Measurements from ENCODE around the gene SHB. TPM values are rescaled to one million over a fixed set of nuclear protein-coding genes. Genes with fewer than 3 reads are reported as not detected.

SHB gene
- polyA plus RNA-seq, 1 donor (not counting 4 experiments of a cell fraction or from before 2014, with no cell fraction given) = 10.9 TPM

- peaks cover 35% of the 10 kb centered on the region for H3K79me2 ChIP-seq (ENCODE audit: control insufficient read depth, insufficient read depth, low read length)
- no peaks in the 10 kb centered on the region for H3K9me1 ChIP-seq (ENCODE audit: control insufficient read depth, extremely low read depth, insufficient read depth, low read length)
- no peak for DNase-seq (ENCODE audit: low read depth, low spot score)
- H3K4me1 ChIP-seq (ENCODE audit: control insufficient read depth, extremely low read depth, insufficient read depth, low read length) = peaks cover 22% of the 10 kb centered on the region
- no peaks in the 10 kb centered on the region for H4K20me1 ChIP-seq (ENCODE audit: control insufficient read depth, extremely low read depth, insufficient read depth, low read length)
- H3K9ac ChIP-seq (ENCODE audit: control insufficient read depth, extremely low read depth, insufficient read depth, low read length) = no peak overlapping the region
- no peaks in the 10 kb centered on the region for H3K27me3 ChIP-seq (ENCODE audit: control insufficient read depth, extremely low read depth, insufficient read depth, low read length)
- no peak for FAIRE-seq
- H3K27ac ChIP-seq (ENCODE audit: control insufficient read depth, insufficient read depth, low read length) = no peak overlapping the region
- no peak overlapping the region for H2AFZ ChIP-seq (ENCODE audit: control insufficient read depth, low read length)
- TF ChIP-seq EZH2 (IDR thresholded peaks at IDR 0.05; ENCODE audit: low read length) = no peak
- TF ChIP-seq CTCF (optimal IDR thresholded peaks at IDR 0.05 in 1 of 3, IDR thresholded peaks at IDR 0.05 in 1 of 3, conservative IDR thresholded peaks at IDR 0.05 in 1 of 3; ENCODE audit: extremely low read depth in 1 of 3, insufficient read depth in 2 of 3, low read length in 3 of 3) = no peak
- dilution Hi-C loops (cut with MboI; ENCODE audit: extremely low pct_ligation_motif_present, low sequenced_read_pairs) = no loop called here
- H3K36me3 ChIP-seq (ENCODE audit: control insufficient read depth in 2 of 2, extremely low read depth in 1 of 2, insufficient read depth in 2 of 2, low read length in 2 of 2) = peaks cover 4 to 5% of the 10 kb centered on the region in 2 experiments
- no peaks in the 10 kb centered on the region for H3K9me3 ChIP-seq (ENCODE audit: control insufficient read depth, low read depth, low read length)
- peak overlapping the region in 1 of 3 experiments; percentile 95 for H3K4me3 ChIP-seq (ENCODE audit: control insufficient read depth in 2 of 3, extremely low read depth in 1 of 3, insufficient read depth in 2 of 3, low read depth in 1 of 3, low read length in 3 of 3)
- H3K4me2 ChIP-seq (ENCODE audit: control insufficient read depth, extremely low read depth, insufficient read depth, low read depth, low read length) = peak overlapping the region; percentile 86
These were observed 166.9 kb downstream of the SHB start for GRCh38 chr9:37902131-37902530.

- Histone ChIP-seq H3K27ac (ENCODE audit: control insufficient read depth, insufficient read depth, low read length) (no peak overlapping the region), H3K27me3 (ENCODE audit: control insufficient read depth, extremely low read depth, insufficient read depth, low read length) (no peaks in the 10 kb centered on the region), H3K79me2 (ENCODE audit: control insufficient read depth, insufficient read depth, low read length) (peaks cover 35% of the 10 kb centered on the region), H3K36me3 (ENCODE audit: control insufficient read depth in 2 of 2, extremely low read depth in 1 of 2, insufficient read depth in 2 of 2, low read length in 2 of 2) (peaks cover 7 to 9% of the 10 kb centered on the region in 2 experiments), H3K9me1 (ENCODE audit: control insufficient read depth, extremely low read depth, insufficient read depth, low read length) (no peaks in the 10 kb centered on the region), H3K9me3 (ENCODE audit: control insufficient read depth, low read depth, low read length) (no peaks in the 10 kb centered on the region), H2AFZ (ENCODE audit: control insufficient read depth, low read length) (no peak overlapping the region), H3K4me1 (ENCODE audit: control insufficient read depth, extremely low read depth, insufficient read depth, low read length) (peaks cover 12% of the 10 kb centered on the region), H3K4me2 (ENCODE audit: control insufficient read depth, extremely low read depth, insufficient read depth, low read depth, low read length) (no peak overlapping the region), H3K4me3 (ENCODE audit: control insufficient read depth in 2 of 3, extremely low read depth in 1 of 3, insufficient read depth in 2 of 3, low read depth in 1 of 3, low read length in 3 of 3) (no peak overlapping the region), H4K20me1 (ENCODE audit: control insufficient read depth, extremely low read depth, insufficient read depth, low read length) (no peaks in the 10 kb centered on the region), H3K9ac (ENCODE audit: control insufficient read depth, extremely low read depth, insufficient read depth, low read length) (no peak overlapping the region)
- FAIRE-seq (no peak), DNase-seq (ENCODE audit: low read depth, low spot score) (no peak)
- dilution Hi-C loops (cut with MboI; ENCODE audit: extremely low pct_ligation_motif_present, low sequenced_read_pairs) = no loop called here
- TF ChIP-seq CTCF (optimal IDR thresholded peaks at IDR 0.05 in 1 of 3, IDR thresholded peaks at IDR 0.05 in 1 of 3, conservative IDR thresholded peaks at IDR 0.05 in 1 of 3; ENCODE audit: extremely low read depth in 1 of 3, insufficient read depth in 2 of 3, low read length in 3 of 3) (no peak), EZH2 (IDR thresholded peaks at IDR 0.05; ENCODE audit: low read length) (no peak)
These were observed 170.0 kb downstream of the SHB start for GRCh38 chr9:37899041-37899440.
